KBM-7 (cell line): ENCODE data around the gene HOXB1.
"Not testable (repeated sequence)": the region's sequence is repeated elsewhere in the genome, so short reads cannot be mapped to it uniquely, and the experiment has no call there.

Source experiments
- DNase-seq: peaks from one replicate; pipeline ENCODE4 v3.0.0-alpha.2; 2015
- in situ Hi-C: fragments of 300-500 bp; cut with MboI; formaldehyde crosslinking; loops from 2 replicates; pipeline ENCODE4 v1.14.3; 2020; ENCODE audit warnings: low sequenced_read_pairs, low pct_unique_long_range_greater_than_20kb, mixed read lengths

Gene HOXB1

DNA sequence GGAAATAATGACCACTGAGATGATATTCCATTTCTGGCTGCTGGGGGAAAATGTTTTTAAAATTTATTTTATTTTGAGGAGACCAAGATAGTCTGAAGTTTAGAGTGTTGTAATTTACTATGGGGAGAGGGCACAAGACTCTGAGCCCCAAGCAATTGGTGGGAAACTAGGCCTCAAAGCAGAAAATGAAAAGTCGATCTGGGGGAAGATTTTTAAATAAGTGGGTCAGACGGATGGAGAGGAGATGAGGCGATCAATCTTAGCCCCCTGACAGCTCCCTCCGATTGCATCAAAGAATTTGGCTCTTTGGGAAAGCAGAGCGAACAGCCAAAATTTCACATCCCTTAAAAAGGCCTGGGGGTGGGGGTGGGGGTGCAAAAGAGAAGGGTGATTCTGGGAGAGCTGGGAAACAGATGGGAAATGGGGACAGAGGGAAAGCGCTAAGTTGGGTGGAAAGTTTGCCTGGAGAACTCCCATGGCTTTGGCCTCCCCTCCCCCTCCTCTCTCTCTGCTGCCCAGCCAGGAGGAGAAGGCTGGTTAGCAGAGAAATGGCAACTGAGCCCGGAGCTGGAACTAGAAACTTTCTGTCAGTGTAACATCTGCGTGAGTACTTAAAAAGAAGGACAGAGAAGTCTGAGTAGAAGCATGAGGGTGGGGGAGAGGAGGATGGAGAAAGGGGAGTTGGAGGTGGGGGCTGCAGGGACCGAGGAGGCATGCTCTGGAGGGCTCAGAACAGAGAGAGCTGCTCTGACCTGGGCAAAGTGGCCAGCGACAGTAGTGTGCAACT is 15.5 kb upstream of the HOXB1 start:
- in situ Hi-C loops = no loop called here
- no peak for DNase-seq

DNA sequence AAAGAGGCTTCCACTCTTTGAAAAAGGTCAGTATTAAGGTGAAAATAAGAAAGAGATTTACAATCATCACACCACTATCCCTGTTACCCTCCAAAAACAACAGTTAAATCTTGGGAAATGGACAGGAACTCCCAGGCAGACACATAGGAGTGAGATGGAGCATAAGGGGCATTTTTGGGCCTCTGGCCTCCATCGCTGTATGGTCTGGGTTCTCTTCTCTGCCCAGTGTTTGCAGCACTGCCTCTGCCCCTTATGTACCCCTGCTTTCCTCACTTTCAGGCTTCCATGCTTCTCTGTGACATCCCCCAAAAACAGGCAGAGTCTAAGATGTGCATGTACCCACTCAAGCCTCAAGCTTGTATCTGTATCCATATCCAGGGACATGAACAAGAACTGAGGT is 14.7 kb upstream of the HOXB1 start:
- no peak for DNase-seq
- in situ Hi-C loops = no loop called here

DNA sequence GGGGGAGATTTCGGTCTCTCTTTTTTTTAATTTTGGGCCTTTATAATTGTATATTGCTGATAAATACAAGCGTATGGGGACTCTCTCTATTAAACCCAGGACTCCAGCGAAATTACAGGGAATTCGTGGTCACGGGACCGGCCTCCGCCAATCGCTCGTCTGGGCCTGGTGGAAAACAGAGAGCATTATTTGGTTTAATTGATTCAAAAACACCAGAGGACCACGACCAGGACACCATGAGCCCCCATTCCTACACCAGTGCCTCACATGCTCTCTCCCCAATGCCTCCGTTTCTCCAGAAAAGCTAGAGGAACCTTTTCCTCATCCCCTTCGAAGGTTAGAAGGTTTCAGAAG is 14.2 kb upstream of the HOXB1 start, which contains the start of gene HOXB2:
Gene HOXB2 (minus strand): TSS at position 88 of the 354 bp plus-strand sequence. CDS start 198 bp downstream, outside the sequence.
- DNase-seq = no peak
- in situ Hi-C loops = no loop called here

DNA sequence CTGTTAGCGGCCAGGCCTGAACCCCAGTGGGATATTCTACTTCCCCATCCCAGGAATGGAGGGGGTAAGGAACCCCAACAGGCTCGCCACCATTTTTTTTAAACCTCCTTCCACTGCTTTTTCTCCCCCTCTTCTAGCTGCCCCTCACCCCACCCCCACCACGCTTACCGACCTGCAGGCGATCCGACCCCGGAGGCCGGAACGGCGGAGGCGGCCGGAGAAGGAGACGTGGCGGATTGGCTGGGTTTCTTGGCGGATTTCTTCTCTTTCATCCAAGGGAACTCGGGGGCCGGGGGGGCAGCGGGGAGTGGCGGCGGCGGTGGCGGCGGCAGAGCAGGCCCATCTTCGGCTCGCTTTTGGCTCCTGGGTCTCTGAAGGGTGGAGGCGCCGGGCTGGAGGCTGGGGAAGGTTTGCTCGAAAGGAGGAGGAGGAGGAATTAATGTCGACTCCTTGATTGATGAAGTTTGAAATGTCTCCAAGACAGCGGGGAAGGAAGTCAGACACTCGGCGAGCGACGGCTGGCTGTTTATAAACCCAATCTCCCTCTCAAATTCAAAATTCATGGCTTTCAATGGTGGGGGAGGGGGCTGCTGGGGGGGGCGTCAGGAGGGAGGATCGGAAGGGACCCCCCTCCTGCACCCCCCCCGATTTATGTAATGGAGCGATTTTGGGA is 13.7 kb upstream of the HOXB1 start:
- peak; percentile 63 for DNase-seq
- in situ Hi-C loops = no loop called here

DNA sequence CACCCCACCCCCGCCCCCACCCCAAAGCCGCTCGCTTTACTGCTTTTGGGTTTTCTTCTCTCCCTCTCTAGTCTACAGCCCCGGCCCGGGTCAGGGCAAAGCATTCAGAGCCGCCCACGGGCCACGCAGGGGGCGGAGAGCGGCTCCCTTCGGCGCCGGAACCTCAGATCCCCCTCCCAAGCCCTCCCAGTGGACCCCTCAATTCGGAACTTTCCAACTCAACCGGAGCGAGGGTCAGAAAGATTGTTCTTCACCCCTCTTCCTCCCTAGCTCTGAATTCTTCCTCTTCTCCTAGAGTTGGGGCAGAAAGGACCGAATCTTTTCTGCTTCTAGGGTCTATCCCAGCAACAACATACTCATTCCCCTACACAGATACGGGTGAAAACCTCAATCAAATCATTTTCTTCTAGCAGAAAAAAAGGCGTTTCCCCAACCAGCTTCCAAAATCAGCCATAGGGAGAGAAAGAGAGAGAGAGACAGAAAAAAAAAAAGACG is 13.1 kb upstream of the HOXB1 start:
- in situ Hi-C loops = no loop called here
- DNase-seq = peak; percentile 53

DNA sequence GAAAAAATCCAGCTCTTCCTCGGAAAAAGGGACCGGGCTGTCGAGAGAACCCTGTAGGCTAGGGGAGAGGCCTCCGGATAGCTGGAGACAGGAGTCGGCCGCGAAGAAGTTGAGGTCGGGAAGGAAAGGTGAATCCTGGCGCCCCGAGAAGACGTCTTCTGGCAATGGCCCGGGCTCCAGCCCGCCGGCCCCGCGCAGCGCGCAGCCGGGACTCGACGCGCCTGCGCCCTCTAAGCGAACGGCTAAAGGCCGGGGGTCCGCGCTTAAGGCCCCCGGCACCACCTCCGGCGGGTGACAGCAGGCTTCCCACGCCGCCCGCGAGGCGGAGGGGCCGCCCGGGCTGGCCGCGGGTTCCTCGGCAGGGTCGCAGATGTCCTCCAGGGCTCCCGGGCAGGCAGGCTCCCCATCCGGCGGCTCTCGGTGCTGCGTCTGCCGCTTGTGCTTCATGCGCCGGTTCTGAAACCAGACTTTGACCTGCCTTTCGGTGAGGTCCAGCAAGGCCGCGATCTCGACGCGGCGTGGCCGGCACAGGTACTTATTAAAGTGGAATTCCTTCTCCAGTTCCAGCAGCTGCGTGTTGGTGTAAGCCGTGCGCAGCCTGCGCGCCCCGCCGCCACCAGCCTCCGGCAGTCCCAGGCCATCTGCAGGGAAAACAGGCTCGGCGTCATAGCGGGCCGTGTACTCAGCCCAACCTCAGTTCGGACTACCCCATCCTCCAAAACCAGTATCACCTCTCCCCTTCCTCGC is 12.5 kb upstream of the HOXB1 start:
- DNase-seq = peak; percentile 62
- in situ Hi-C loops = no loop called here

DNA sequence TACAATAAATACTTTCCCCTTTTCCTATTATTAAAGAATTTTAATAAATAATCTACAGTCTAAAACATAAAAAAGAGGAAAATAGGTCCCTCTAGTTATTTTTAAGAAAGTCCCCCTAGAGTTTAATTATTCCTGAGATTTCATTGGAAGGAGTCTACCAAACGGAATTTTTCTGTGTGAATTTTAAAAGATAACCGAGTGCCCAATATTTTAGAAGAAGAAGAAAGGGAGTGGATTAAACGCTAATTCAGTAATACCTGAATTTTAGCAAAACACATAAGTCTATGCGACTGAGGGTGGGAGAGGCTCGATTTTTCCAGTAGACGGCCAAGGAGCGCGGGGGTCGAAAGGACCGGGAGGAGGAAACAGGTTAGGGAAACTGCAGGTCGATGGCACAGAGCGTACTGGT is 11.9 kb upstream of the HOXB1 start:
- no peak for DNase-seq
- in situ Hi-C loops = no loop called here

DNA sequence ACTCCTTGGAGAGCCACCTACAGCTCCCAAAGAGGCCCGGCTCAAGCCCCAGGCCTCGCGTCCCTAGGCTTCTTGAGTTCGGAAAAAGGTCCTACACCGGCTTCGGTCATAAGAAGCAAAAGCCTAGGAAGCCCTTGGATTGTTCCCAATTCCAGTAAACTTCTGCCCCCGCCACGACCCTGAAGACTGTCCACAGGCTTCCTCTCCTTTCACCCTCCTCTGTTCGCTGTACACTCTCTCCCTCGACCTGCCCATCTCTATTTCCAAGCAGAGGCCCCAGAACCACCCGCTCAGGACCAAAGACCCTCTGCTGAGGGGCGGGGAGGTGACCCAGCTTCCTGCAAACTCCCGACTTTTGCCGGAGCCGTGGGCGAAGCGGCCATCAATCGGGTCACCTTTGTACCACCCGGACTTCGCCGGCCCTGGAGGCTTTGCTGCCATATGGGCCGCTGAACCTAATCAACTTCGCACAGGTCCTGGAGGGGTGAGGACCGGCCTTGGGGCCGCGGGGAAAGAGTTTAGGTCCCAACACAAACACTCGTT is 11.4 kb upstream of the HOXB1 start:
- peak; percentile 45 for DNase-seq
- in situ Hi-C loops = no loop called here

DNA sequence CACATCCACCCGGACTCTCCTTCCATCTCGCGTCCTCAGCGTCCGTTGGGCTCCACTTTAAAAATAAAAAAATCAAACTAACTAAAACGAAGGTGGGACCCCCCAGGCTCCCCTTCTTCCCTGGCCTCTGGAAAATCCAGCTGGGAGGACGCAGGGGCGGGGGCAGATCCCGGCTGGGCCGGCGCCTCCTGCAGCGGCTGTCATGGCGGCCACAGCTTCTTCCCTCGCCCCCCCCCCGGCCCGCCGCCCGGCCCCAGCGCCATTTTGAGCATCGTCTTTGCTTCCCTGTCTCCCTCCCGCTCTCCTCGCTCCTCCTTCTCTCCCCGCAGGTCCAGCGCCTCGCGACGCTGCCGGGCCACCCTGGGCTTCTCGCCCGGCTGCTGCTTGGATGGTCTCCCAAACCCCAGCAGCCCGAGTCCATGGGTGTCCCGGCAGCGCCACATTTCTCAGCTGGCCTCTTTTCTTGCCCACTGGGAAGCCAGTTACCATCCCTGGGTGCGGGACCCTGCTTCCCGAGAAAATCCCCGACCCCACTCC is 10.8 kb upstream of the HOXB1 start:
- DNase-seq = peak; percentile 49
- in situ Hi-C loops = no loop called here

DNA sequence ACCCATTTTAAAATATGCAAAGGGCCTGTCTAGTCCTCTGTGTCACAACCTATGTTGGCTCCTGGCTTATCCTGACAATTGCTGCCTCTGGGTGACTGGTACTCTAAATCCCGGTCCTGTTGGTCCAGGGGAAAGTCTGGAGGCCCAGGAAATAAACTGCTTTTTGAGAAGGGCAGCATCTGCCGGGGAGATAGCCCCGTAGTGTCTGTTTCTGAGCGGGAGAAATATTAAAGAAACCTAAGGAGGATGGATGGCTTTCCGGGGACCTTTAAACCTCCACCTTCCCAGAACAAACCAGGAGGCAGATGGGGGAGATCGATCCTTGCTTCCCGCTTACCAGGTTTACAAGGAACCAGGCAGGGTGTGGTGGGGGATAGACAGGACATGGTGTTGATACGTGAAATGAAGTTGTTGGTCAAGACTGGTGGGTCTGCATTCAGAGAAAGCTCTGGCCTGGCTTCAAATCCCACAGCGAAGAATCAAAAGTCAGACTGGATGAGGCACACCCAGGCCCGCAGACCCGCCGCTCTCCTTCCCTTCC is 10.3 kb upstream of the HOXB1 start:
- no peak for DNase-seq
- in situ Hi-C loops = no loop called here

DNA sequence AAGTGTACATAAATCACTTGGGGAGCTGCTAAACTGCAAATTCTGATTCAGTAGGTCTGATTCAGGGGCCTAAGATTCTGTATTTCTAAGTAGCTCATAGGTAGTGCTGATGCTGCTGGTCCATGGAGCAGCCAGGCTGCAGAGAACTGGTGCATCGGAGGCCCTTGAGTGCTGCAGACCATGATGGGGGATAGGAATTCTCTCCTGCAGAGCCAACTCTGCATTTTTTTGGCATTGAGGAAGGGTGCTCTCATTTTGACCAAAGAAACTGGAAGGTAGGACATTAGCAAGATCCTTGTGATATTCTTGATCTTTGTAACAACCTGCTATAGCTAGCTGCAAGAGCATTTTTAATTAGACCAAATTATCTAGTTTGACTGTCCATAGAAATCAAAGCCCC is 9.4 kb upstream of the HOXB1 start:
- in situ Hi-C loops = no loop called here
- DNase-seq = no peak

DNA sequence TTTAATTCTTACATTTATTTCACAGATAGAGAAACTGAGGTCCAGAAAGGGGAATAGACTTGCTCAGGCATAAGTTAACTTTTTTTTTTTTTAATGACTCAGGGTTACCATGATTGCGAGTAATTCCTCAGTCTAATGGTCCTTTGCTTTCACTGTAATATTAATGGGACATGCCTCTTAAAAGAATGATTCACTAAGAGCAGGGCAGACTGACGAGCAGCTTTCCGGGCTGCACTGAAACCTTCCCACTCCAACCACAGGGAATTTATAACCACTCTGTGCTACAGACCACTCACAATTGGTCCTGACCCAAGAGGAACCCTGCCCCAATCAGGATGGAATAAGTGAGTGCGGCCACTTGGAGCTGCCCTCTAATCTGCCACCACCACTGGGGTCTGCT is 8.4 kb upstream of the HOXB1 start:
- in situ Hi-C loops = no loop called here
- no peak for DNase-seq

DNA sequence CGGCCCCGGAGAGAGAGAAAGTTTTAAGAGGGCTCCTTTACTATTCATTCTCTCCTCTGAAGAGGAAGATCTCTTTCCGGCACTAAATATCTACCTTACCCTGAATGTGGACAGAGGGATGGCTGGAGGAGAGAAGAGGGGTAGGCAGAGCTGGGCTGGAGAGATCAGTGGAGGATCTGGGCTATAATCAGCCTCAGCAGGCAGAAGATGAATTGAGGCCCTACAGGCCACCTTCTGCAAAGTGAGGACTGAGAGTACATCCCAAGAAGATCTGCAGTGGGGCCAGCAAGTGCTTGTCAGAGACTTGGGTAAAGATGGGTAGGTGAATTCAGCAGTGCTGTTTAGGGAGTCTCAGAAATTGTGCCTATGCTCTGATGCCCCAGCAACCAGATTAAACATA is 6.5 kb upstream of the HOXB1 start:
- in situ Hi-C loops = no loop called here
- no peak for DNase-seq

DNA sequence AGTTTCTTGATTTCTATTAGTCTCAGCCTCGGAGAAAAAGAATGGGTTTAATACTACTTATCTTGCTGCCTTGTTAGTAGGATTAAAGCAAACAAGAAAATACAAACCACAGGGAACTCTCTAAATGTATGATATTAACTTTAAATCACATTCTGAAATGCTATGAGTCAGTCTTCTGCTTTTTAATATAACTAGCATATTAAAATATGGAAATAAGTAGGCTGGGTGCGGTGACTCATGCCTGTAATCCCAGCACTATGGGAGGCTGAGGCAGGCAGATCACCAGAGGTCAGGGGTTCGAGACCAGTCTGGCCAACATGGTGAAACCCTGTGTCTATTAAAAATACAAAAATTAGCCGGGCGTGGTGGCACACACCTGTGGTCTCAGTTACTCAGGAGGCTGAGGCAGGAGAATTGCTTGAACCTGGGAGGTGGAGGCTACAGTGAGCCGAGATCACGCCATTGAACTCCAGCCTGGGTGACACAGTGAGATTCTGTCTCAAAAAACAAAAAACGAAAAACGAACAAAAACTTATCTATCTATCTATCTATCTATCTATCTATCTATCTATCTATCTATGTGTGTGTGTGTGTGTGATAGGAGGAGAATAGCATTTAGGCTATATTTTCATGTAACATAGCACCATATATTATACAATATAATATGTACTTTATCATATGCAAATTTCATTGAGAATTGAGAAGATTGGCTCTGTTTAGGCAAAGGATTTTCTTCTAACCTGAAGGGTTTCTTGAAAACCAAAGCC is 5.2 kb upstream of the HOXB1 start:
- in situ Hi-C loops, DNase-seq: not testable (repeated sequence)

DNA sequence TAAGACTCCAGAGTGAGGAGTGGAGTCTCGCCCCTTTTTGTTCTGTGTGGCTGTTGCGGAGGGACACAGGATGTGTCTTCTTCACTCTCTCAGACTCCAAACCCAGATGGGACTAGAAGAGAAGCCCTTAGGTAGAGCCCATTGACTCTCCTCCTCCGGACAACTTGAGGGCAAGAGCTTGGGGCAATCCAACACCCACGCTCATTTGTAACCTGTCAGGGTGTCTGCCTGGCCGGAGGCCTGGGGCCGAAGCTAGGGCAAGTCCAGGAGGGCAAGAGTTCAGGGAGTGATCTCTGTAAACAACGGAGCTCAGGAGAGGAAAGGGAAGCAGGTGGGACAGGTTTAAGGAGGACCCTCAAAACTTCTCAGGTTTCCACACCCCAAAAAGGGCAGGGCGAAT is 1.4 kb upstream of the HOXB1 start:
- no peak for DNase-seq
- in situ Hi-C loops = no loop called here

DNA sequence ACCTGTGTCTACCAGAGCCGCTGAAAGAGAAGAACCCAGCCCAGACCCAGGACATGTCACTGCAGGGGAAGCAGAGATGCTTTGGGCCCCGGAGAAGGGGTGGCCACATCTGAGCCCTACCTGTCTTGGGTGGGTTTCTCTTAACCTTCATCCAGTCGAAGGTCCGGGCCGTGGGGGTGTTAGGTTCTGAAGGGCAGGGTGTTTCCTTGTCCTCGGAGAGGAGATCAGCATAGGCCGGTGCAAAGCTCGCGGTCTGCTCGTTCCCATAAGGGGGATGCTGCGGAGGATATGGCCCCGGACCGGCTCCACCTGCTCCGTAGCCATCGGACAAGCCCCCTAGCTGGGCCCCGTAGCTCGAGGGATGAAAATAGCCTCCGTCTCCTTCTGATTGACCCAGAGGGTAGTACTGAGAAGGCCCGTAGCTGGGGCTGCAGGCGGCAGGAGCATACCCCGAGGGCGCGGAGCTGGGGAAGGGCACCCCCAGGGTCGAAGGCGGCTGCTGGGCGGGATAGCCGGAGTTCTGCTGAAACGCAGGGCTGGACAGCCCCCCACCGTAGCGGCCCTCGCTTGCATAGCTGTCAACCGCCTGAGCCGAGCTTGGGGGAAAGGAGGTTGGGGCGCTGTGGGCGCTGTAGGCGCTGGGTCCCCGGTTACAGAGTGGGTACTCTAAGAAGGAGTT is 464 bp downstream of the HOXB1 start:
- in situ Hi-C loops = no loop called here
- no peak for DNase-seq

DNA sequence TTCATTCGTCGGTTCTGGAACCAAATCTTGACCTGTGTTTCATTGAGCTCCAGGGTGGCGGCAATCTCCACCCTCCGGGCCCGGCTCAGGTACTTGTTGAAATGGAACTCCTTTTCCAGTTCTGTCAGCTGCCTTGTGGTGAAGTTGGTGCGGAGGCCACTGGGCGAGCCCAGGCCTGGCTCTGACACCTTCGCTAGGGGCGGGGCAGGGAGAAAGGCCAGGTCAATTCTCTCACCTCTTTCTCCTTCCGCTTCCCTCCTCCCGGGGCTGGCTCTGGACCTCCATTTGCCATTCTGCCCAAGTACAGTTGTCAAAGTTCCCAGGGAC is 1.2 kb downstream of the HOXB1 start:
- in situ Hi-C loops = no loop called here
- DNase-seq = no peak
